HG03108 (cell line): ENCODE data around the gene ALKBH4.
A peak's percentile ranks its signal among the peaks of the same experiment; 100 is the strongest.

Experiments
- ATAC-seq: cut with Tn5 transposase; IDR thresholded peaks from one replicate; pipeline ENCODE4 v1.9.1; 2021; ENCODE audit warnings: moderate library complexity; ENCODE audit not compliant: unreplicated experiment

ALKBH4 gene

GRCh38 chr7:102429141-102429899 is 35.3 kb downstream of the ALKBH4 start:
- ATAC-seq = no peak

- no peak for ATAC-seq
Measured at GRCh38 chr7:102427019-102427405, 37.7 kb downstream of the ALKBH4 start.

- ATAC-seq = peak; percentile 41
Measured at GRCh38 chr7:102426268-102427018, 38.2 kb downstream of the ALKBH4 start.

GRCh38 chr7:102425639-102426267 is 38.9 kb downstream of the ALKBH4 start:
- ATAC-seq = peak; percentile 71

GRCh38 chr7:102424787-102425218 is 39.9 kb downstream of the ALKBH4 start:
- peak; percentile 26 for ATAC-seq

- ATAC-seq = no peak
Measured at GRCh38 chr7:102424129-102424551, 40.5 kb downstream of the ALKBH4 start.

- no peak for ATAC-seq
Measured at GRCh38 chr7:102421706-102422240, 42.9 kb downstream of the ALKBH4 start.

- no peak for ATAC-seq
Measured at GRCh38 chr7:102418592-102418991, 46.1 kb downstream of the ALKBH4 start.

- no peak for ATAC-seq
Measured at GRCh38 chr7:102417105-102417504, 47.6 kb downstream of the ALKBH4 start.

- no peak for ATAC-seq
Measured at GRCh38 chr7:102416406-102416805, 48.3 kb downstream of the ALKBH4 start.

- peak; percentile 39 for ATAC-seq
Measured at GRCh38 chr7:102415685-102416225, 48.9 kb downstream of the ALKBH4 start.

- no peak for ATAC-seq
Measured at GRCh38 chr7:102413611-102414010, 51.1 kb downstream of the ALKBH4 start.

GRCh38 chr7:102413091-102413490 is 51.6 kb downstream of the ALKBH4 start:
- ATAC-seq = no peak

GRCh38 chr7:102412548-102412947 is 52.1 kb downstream of the ALKBH4 start:
- ATAC-seq = no peak

- no peak for ATAC-seq
Measured at GRCh38 chr7:102410918-102411317, 53.7 kb downstream of the ALKBH4 start.

GRCh38 chr7:102410123-102410522 is 54.5 kb downstream of the ALKBH4 start:
- no peak for ATAC-seq

- no peak for ATAC-seq
Measured at GRCh38 chr7:102409340-102409739, 55.3 kb downstream of the ALKBH4 start.

GRCh38 chr7:102408530-102408929 is 56.1 kb downstream of the ALKBH4 start:
- ATAC-seq = peak; percentile 50

GRCh38 chr7:102407910-102408309 is 56.8 kb downstream of the ALKBH4 start:
- ATAC-seq = peak; percentile 7
